Glomerular endothelial cell (primary cell): ENCODE results near the gene CDH5. TPM values are rescaled to one million over a fixed set of nuclear protein-coding genes. Genes with fewer than 3 reads are reported as not detected.

Source experiments
- DNase-seq: peaks from one replicate; pipeline ENCODE4 v3.0.0-alpha.2; 2011; ENCODE audit warnings: low read depth, low spot score; ENCODE audit errors: extremely low read depth
- total RNA-seq: library from RNA; depleted of rRNA; stranded (reverse); fragments of >200 nt; gene quantifications from 2 replicates; pipeline ENCODE4 v1.2.3, GENCODE V29; 2015

CDH5 gene
- total RNA-seq, 1 donor from 2014 or later: 1,752 TPM

GRCh38 chr16:66414891-66415290, 48.4 kb downstream of the CDH5 start:
- DNase-seq: no peak

GRCh38 chr16:66416136-66416535, 49.6 kb downstream of the CDH5 start:
- no peak for DNase-seq

DNA sequence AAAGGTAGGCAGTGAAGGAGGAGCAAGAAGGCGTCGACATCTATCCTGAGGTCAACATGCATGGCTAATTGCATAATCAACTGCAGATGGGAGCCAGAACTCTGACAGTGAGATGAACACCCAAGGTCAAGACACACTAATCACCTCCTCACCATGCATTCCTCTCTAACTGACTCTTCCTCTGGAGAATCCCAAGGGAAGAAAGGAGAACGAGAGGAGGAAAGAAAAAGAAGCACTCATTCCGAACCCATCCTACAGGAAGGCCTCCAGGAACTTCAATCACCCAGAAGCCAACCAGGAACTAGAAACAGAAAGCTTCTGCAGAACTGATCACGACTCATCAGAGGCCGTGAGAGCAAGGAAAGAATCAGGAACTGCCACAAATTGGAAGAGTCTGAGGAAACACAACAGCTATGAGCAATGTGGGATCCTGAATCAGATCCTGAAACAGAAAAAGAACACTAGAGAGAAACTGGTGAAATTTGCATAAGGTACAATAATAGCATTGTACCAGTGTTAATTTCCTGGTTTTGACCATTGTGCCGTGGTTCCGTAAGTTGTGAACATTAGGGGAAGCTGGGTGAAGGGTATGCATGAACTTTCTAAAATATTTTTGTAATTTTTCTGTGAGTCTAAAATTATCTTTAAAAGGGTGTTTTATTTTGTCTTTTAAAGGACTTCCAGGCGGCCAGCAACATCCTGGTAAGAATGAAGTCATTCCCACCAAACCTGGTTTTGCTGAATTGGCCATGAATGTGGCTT, 50.6 kb downstream of the CDH5 start:
- DNase-seq: no peak

GRCh38 chr16:66418165-66418962, 51.9 kb downstream of the CDH5 start:
- no peak for DNase-seq

DNA sequence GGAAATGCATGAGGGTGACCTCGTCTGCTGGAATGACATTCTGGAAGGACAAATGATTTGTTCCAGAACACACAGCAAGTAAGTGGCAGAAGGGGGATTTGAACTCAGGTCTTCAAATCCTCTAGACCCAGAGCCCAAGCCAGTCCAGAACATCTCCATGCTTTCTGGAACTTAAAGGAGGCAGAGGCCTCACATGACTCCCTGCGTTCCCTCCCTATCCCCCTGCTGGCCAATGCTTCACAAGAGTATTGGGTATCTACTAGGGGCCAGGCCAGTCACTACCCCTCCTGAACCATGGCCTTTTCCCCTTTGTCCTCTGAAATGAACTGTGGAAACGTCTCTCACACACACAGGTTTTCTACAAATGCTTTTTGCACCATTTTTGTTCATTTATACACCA, 53.0 kb downstream of the CDH5 start:
- DNase-seq: no peak

GRCh38 chr16:66420396-66420795, 53.9 kb downstream of the CDH5 start:
- DNase-seq: no peak

DNA sequence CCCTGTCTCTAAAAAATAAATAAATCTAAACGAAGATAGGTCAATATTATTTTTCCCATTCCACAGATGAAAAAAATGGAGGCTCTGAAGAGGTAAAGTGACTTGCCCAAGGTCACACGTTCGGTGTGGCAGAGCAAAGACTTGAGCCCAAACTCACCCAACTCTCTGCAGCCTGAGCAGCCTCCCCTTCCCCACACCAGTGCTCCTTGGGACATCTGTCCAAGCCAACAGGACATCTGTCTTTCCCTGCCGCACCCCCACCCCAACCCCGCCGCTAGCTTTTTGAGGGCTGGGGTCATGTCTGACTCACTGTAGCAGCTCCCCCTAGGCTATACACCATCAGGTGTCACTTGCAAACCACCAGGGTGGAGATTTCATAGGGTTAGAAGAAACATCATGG, 55.4 kb downstream of the CDH5 start:
- no peak for DNase-seq

DNA sequence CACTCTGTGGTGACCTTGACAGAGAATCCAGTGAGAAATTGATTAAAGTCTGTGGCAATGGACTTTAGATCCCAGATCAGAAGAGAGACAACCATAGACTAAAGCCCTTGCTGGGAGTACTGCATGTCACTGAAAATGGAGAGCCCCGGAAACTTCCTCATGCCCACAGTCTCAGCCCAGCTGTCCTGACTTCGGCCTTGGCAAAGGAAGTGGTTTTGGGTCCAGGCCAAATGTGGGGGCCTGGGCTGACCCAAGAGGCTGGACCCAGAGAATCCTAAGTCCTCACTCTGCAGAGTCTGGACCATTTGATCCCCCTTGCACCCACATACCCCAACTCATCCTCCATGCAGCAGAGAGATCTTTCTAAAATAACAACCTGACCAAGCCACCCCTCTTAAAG, 55.9 kb downstream of the CDH5 start:
- DNase-seq: no peak

DNA sequence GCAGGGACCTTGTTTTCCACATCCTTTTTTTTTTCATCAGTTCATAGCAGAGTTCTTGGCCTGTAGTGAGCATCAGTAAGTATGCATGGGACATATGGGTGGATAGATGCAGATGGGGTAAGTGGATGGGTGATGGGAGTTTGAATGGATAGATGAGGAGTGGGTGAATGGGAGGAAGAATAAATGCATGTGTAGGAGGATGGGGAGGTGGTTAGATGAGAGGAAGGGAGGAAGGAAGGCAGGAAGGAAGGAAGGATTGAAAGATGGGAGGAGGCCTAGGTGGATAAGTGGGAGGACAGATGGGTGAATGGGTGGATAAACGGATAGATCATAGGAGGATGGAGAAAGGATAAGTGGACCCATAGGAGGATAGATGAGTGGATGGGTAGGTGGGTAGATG, 56.7 kb downstream of the CDH5 start:
- no peak for DNase-seq

GRCh38 chr16:66425651-66426050, 59.2 kb downstream of the CDH5 start:
- no peak for DNase-seq

GRCh38 chr16:66426112-66427035, 59.9 kb downstream of the CDH5 start:
- no peak for DNase-seq

- no peak for DNase-seq
Observed at GRCh38 chr16:66427036-66427860, 60.8 kb downstream of the CDH5 start, which contains the start of gene BEAN1. TSS of gene BEAN1 (plus strand) at chr16:66427295. CDS start at chr16:66437677, 10,382 bp downstream.

DNA sequence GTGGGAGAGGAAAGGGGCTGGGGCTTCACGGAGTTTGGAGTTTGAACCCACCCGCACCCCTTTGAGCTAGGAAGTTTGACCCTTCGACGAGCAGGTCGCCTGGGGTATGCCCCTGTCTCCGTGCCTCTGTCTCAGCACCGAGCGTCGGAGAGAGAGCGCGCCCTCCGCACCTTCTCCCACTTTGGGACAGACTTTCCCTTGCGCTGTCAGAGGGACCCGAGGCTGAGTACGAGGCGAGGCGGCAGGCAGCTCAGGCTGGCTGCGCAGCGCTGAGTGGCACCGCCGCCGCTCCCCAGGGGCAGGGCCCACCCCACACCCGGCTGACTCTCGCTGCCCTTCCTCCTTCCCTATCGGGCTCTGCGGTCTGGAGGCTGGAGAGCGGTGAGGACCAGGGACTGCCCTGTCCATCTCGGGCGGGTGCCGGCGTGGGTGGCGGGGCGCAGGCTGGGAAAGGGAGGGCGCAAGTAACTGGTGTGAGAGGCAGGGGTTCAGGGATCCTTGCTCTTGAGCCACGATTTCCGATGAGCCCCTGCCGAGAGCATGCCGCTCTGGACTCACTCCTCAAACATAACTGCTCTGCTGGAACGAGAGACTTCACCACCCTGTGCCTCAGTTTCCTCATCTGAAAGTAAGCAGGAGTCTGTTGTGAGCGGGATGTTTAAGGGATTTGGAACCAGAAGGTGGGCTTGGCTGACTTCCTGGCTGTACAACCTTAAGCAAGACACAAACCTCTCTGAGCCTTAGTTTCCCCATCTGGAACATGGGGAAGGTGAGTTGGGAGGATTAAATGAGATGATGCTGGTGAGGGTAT, 61.6 kb downstream of the CDH5 start:
- DNase-seq: no peak

- DNase-seq: no peak
Observed at GRCh38 chr16:66428682-66429251, 62.3 kb downstream of the CDH5 start.

DNA sequence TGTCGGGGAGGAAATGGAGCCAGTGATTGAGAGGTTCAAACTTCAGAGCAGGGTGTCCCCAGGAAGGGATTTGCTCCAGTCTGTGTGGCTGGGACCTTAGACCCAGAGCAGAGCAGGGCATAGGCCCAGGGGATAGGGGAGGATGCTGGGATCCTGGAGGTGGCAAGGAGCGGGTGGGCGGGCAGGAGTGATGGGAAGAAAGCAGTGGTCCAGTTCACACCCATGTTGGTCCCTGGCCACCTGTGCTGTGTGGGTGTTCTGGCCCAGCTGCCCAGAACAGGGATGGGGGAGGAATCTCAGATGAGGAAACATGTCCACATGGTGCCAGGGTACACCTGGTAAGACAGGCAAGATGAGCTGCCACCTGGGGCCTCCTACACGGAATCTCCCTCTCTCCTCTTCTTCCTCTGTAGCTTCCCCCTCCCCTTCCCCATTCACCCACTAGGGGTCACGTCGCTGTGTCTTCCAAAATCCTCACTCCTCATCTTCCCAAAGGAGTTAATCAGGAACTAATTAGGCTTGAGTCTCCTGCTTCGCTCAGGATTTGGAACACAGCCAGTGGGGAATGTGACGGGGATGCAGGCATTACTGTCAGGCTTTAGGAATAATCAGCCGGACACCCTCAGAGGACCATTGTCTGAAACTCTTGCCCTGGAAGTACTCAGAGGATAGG, 62.9 kb downstream of the CDH5 start:
- DNase-seq: no peak

DNA sequence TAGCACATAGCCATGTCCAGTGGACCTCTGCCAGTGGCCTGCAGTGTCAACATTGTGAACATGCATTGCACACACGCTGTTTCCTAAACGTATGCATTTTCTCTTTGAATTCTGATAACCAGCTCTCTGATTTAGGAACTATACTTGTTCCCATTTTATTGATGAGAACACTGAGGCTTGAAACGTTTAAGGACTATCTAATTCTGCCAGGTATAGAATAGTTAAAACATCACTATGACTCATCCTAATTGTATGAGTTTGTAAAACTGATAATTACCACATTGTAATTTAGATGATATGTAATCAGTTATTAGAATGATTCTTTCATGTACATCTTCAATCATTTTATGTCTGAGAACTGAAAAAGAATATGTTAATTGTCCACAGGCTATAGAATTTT, 63.7 kb downstream of the CDH5 start:
- DNase-seq: no peak

DNA sequence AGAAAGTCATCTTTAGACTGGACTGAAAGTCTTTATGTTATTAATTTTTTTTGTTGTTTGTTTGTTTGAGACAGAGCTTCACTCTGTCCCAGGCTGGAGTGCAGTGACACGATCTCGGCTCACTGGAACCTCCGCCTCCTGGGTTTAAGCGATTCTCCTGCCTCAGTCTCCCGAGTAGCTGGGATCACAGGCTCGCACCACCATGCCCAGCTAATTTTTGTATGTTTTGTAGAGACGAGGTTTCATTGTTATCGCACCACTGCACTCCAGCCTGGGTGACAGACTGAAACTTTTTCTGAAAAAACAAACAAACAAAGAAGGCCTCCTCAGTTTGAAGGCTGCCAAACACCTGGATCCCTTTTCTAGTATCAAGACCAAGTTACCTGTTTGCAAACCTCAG, 65.3 kb downstream of the CDH5 start:
- no peak for DNase-seq

DNA sequence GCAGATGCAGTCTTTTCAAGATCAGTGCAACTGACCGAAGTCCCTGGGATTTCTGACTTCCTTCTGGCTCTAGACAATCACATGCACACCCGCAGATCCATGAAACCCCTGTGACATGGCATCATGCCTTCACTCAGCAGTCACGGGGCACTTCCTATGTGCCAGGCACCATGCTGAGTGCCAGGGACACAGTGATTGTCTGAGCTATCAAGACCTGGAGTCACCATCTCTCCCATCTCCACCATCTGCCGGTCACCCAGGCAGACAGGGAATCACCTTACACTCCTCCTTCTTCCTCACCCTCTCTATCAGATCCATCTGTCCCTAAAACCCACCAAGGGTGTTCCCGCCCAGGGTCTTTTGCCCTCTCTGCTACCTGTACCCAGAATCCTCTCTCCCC, 65.9 kb downstream of the CDH5 start:
- no peak for DNase-seq
